ENCODE results near the gene GNAO1.
"Not testable (repeated sequence)": the region's sequence is repeated elsewhere in the genome, so short reads cannot be mapped to it uniquely, and the experiment has no call there.

Gene GNAO1

GRCh38 chr16:56370875-56371659 is 179.8 kb downstream of the GNAO1 start:
- peak; percentile 13 for DNase-seq

- DNase-seq: no peak
Measured at GRCh38 chr16:56371660-56371937, 180.3 kb downstream of the GNAO1 start.

GRCh38 chr16:56372013-56372634 is 180.8 kb downstream of the GNAO1 start:
- DNase-seq: no peak

GRCh38 chr16:56373003-56373402 is 181.7 kb downstream of the GNAO1 start:
- no peak for DNase-seq

DNA sequence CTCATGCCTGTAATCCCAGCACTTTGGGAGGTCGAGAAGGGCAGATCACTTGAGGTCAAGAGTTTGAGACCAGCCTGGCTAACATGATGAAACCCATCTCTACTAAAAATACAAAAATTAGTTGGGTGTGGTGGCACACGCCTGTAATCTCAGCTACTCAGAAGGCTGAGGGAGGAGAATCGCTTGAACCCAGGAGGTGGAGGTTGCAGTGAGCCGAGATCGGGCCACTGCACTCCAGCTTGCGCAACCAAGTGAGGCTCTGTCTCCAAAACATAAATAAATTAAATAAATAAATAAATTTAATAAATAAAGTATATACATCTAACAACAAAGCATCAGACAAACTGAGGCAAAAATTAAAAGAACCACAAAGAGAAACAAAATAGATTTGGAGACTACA is 184.5 kb downstream of the GNAO1 start:
- not testable (repeated sequence) for DNase-seq

GRCh38 chr16:56379044-56379443 is 187.8 kb downstream of the GNAO1 start:
- DNase-seq: not testable (repeated sequence)

GRCh38 chr16:56380778-56381485 is 189.6 kb downstream of the GNAO1 start:
- not testable (repeated sequence) for DNase-seq

DNA sequence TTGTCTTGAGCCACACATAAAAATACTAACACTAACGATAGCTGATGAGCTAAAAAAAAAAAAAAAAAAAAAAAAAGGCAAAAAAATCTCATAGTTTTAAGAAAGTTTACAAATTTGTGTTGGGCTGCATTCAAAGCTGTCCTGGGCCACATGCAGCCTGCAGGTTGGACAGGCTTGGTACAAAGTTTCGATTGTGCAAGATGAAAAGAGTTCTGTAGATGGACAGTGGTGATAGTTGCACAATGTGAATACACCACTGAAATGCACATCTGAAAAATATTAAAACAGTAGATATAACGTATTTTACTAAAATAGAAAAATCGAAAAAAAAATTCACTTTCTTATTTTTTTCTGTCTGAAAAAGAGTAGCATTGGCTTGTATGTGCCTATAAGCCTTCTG is 191.2 kb downstream of the GNAO1 start:
- no peak for DNase-seq

DNA sequence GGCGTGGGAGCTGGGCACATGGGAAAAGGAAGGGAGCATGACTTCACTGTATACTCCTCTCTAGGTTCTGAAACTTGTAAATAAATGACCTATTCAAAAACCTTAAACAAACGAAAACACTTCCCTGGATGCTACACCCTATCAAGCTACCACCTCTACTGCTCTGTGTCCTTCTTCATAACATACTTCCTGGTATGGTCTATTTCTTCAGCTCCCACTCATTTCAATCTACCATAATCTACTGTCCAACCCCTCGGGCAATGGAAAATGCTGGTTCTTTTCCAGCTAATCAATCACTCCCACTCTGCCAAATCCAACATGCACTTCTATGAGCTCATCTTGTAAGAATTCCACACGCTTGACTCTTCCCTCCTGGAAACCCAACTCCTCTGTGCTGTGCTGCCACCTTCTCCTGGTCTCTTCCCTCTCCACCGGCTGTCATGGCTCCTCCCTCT is 191.6 kb downstream of the GNAO1 start:
- peak; percentile 14 for DNase-seq

- DNase-seq: no peak
Measured at GRCh38 chr16:56384074-56384721, 192.9 kb downstream of the GNAO1 start.

GRCh38 chr16:56387396-56387795 is 196.1 kb downstream of the GNAO1 start:
- DNase-seq: no peak

DNA sequence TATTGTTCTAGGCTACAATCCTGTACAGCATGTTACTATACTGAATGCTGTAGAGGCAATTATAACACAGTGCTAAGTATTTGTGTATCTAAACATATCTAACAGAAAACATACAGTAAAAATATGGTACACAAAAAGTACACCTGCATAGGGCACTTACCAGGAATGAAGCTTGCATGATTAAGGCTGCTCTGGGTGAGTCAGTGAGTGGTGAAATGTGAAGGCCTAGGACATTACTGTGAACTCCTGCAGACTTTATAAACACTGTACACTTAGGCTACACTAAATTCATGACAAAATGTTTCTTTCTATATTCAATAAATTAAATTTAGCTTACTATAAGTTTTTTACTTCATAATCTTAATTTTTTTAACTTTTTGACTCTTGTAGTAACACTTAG is 196.9 kb downstream of the GNAO1 start:
- peak; percentile 57 for DNase-seq

GRCh38 chr16:56389554-56389953 is 198.3 kb downstream of the GNAO1 start:
- DNase-seq: peak; percentile 98

GRCh38 chr16:56396724-56397123 is 205.4 kb downstream of the GNAO1 start:
- not testable (repeated sequence) for DNase-seq

- no peak for DNase-seq
Measured at GRCh38 chr16:56399047-56399446, 207.8 kb downstream of the GNAO1 start.

GRCh38 chr16:56399486-56399885 is 208.2 kb downstream of the GNAO1 start:
- DNase-seq: no peak

GRCh38 chr16:56400458-56400857 is 209.2 kb downstream of the GNAO1 start:
- no peak for DNase-seq

DNA sequence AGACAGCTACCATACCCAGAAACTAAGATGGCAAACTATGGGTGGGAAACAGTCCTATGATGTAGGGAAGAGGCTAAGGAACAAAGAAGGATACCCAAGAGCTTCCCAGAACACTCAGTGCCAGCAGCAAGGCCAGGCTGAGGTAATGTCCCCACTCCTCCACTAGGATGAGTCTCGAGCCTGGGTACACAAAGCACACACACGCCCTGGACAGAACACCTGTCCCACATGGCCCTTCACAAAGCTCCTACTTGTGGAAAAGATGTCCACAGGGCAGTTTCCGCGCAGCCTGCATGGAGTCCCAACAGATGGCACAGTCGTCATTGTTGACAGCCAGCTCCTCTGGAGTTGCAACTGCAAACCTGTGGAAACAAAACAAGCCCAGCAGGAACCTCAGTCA is 210.2 kb downstream of the GNAO1 start:
- peak; percentile 7 for DNase-seq

DNA sequence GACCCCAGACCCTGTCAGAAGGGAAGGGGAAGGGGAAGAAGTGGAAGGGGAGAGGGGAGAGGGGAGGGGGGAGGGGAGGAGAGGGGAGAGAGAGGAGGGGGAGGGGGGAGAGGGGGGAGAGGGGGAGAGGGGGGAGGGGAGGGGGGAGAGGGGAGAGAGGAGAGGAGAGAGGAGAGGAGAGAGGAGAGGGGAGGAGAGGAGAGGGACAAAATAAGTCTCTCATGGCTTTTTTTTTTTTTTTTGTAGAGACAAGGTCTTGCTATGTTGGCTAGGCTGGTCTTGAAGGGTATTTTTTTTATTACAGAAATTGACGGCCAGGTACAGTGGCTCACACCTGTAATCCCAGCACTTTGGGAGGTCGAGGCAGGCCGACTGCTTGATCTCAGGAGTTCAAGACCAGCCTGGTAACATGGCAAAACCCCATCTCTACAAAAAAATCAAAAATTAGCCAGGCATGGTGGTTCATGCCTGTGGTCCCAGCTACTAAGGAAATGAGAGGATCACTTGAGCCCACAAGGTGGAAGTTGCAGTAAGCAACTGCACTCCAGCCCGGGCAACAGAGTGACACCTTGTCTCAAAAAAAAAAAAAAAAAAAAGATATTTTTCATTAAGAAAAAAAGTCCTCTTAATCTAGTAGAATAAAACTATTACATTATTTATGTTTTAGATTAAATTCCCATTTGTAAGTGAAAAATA is 214.8 kb downstream of the GNAO1 start:
- DNase-seq: no peak
